Neural progenitor cell (in vitro differentiated cells): ENCODE measurements around the gene PKD1. TPM values are rescaled to one million over a fixed set of nuclear protein-coding genes. Genes with fewer than 3 reads are reported as not detected.

Source experiments
- DNase-seq: peaks from one replicate; pipeline ENCODE4 v3.0.0-alpha.2; 2016; ENCODE audit warnings: low spot score
- H2AFZ ChIP-seq: fragments of 200-600 bp; sonication (generic); replicated peaks from 2 replicates; pipeline ENCODE4 v1.6.1; 2016; ENCODE audit warnings: antibody characterized with exemption
- H3F3A ChIP-seq: fragments of 200-600 bp; sonication (generic); 2 replicates; pipeline ENCODE4 v1.6.1; 2016; ENCODE audit warnings: antibody characterized with exemption, low read depth
- H3K27ac ChIP-seq: fragments of 200-600 bp; sonication (generic); 2 replicates; pipeline ENCODE4 v1.5.1; 2016; ENCODE audit warnings: mild to moderate bottlenecking
- H3K27me3 ChIP-seq: fragments of 200-600 bp; sonication (generic); 2 replicates; pipeline ENCODE4 v1.6.1; 2016; ENCODE audit warnings: mild to moderate bottlenecking, moderate library complexity
- H3K36me3 ChIP-seq: fragments of 200-600 bp; sonication (generic); 2 replicates; pipeline ENCODE4 v1.5.1; 2016
- H3K4me1 ChIP-seq: fragments of 200-600 bp; sonication (generic); 2 replicates; pipeline ENCODE4 v1.6.1; 2016; ENCODE audit warnings: mixed run types
- H3K4me2 ChIP-seq: fragments of 200-600 bp; sonication (generic); 2 replicates; pipeline ENCODE4 v1.6.1; 2016
- H3K4me3 ChIP-seq: fragments of 200-600 bp; sonication (generic); 2 replicates; pipeline ENCODE4 v1.5.1; 2016
- H3K79me2 ChIP-seq: fragments of 200-600 bp; sonication (generic); 2 replicates; pipeline ENCODE4 v1.6.1; 2016; ENCODE audit warnings: low read depth
- H3K9ac ChIP-seq: fragments of 200-600 bp; sonication (generic); 2 replicates; pipeline ENCODE4 v1.6.1; 2016
- H3K9me3 ChIP-seq: fragments of 200-600 bp; sonication (generic); 2 replicates; pipeline ENCODE4 v1.5.1; 2016; ENCODE audit warnings: low read depth
- H4K20me1 ChIP-seq: fragments of 200-600 bp; sonication (generic); 2 replicates; pipeline ENCODE4 v1.6.1; 2016; ENCODE audit warnings: low read depth
- H3K27ac Mint-ChIP-seq: 3 replicates; pipeline ENCODE4 v1.8.0; 2021; ENCODE audit warnings: mixed read lengths
- H3K27me3 Mint-ChIP-seq: 2 replicates; pipeline ENCODE4 v1.8.0; 2022; ENCODE audit warnings: low read depth, mild to moderate bottlenecking, inconsistent platforms, moderate library complexity, mixed read lengths; ENCODE audit not compliant: insufficient read depth
- H3K36me3 Mint-ChIP-seq: 3 replicates; pipeline ENCODE4 v1.8.0; 2021; ENCODE audit warnings: mixed read lengths
- H3K4me1 Mint-ChIP-seq: 3 replicates; pipeline ENCODE4 v1.8.0; 2021; ENCODE audit warnings: mixed read lengths
- H3K4me3 Mint-ChIP-seq: 3 replicates; pipeline ENCODE4 v1.8.0; 2021; ENCODE audit warnings: mild to moderate bottlenecking, moderate library complexity, mixed read lengths
- H3K9me3 Mint-ChIP-seq: 3 replicates; pipeline ENCODE4 v1.8.0; 2020; ENCODE audit warnings: mixed read lengths
- CTCF ChIP-seq: fragments of 200-600 bp; sonication (generic); IDR thresholded peaks from 2 replicates; pipeline ENCODE4 v1.5.1; 2017; ENCODE audit warnings: antibody characterized with exemption, mild to moderate bottlenecking
- EZH2 ChIP-seq: fragments of 200-600 bp; sonication (generic); IDR thresholded peaks from 2 replicates; pipeline ENCODE4 v1.6.1; 2017; ENCODE audit warnings: antibody characterized with exemption, mild to moderate bottlenecking, moderate library complexity
- EZH2phosphoT487 ChIP-seq: fragments of 200-600 bp; sonication (generic); IDR thresholded peaks from 2 replicates; pipeline ENCODE4 v1.6.1; 2017; ENCODE audit warnings: antibody characterized with exemption
- total RNA-seq: library from RNA; depleted of rRNA; stranded (reverse); fragments of >200 nt; gene quantifications from 2 replicates; pipeline ENCODE4 v1.2.3, GENCODE V29; 2015; ENCODE audit warnings: low replicate concordance

Gene PKD1
- total RNA-seq, 1 donor from 2014 or later: 16.9 TPM

GRCh38 chr16:2151188-2152091 lies 15.7 kb upstream of the PKD1 start:
- Histone ChIP-seq H3K4me1 (peaks cover 50% of the 10 kb centered on the region), H3K4me3 (no peak overlapping the region), H3F3A (peaks cover 88% of the 10 kb centered on the region), H3K9ac (no peak overlapping the region), H3K27me3 (peaks cover 16% of the 10 kb centered on the region), H3K27ac (no peak overlapping the region), H3K4me2 (peak overlapping the region; percentile 100), H4K20me1 (peaks cover 91% of the 10 kb centered on the region), H3K79me2 (peaks cover 48% of the 10 kb centered on the region), H3K9me3 (no peaks in the 10 kb centered on the region), H3K36me3 (no peaks in the 10 kb centered on the region), H2AFZ (no peak overlapping the region)
- Mint-ChIP-seq H3K4me3 (peak overlapping the region; percentile 72), H3K9me3 (no peaks in the 10 kb centered on the region), H3K4me1 (peaks cover 49% of the 10 kb centered on the region), H3K27ac (no peak overlapping the region), H3K27me3 (peaks cover 13% of the 10 kb centered on the region), H3K36me3 (peaks cover 7% of the 10 kb centered on the region)
- no peak for DNase-seq
- TF ChIP-seq CTCF (no peak), EZH2phosphoT487 (no peak), EZH2 (no peak)

GRCh38 chr16:2150418-2151187 lies 14.9 kb upstream of the PKD1 start:
- Histone ChIP-seq H3K4me1 (peaks cover 49% of the 10 kb centered on the region), H3K36me3 (no peaks in the 10 kb centered on the region), H4K20me1 (peaks cover 85% of the 10 kb centered on the region), H3K27ac (no peak overlapping the region), H3K27me3 (peaks cover 16% of the 10 kb centered on the region), H2AFZ (no peak overlapping the region), H3K9ac (no peak overlapping the region), H3F3A (peaks cover 90% of the 10 kb centered on the region), H3K9me3 (no peaks in the 10 kb centered on the region), H3K4me2 (peak overlapping the region; percentile 100), H3K79me2 (peaks cover 42% of the 10 kb centered on the region), H3K4me3 (peak overlapping the region; percentile 70)
- TF ChIP-seq CTCF: no peak
- no peak for TF ChIP-seq EZH2phosphoT487
- H3K27me3 Mint-ChIP-seq: peaks cover 13% of the 10 kb centered on the region
- H3K27ac Mint-ChIP-seq: no peak overlapping the region
- H3K4me1 Mint-ChIP-seq: peaks cover 46% of the 10 kb centered on the region
- H3K36me3 Mint-ChIP-seq: peaks cover 4% of the 10 kb centered on the region
- DNase-seq: peak; percentile 44
- H3K9me3 Mint-ChIP-seq: no peaks in the 10 kb centered on the region
- peak overlapping the region; percentile 72 for H3K4me3 Mint-ChIP-seq

GRCh38 chr16:2149630-2150417 lies 14.1 kb upstream of the PKD1 start:
- no peaks in the 10 kb centered on the region for H3K9me3 ChIP-seq
- peaks cover 49% of the 10 kb centered on the region for H3K4me1 ChIP-seq
- peaks cover 82% of the 10 kb centered on the region for H4K20me1 ChIP-seq
- H3K36me3 ChIP-seq: no peaks in the 10 kb centered on the region
- H2AFZ ChIP-seq: no peak overlapping the region
- H3K27me3 Mint-ChIP-seq: peaks cover 13% of the 10 kb centered on the region
- peak overlapping the region; percentile 70 for H3K4me3 ChIP-seq
- H3K4me1 Mint-ChIP-seq: peaks cover 42% of the 10 kb centered on the region
- peak overlapping the region; percentile 71 for H3K4me3 Mint-ChIP-seq
- H3K9me3 Mint-ChIP-seq: no peaks in the 10 kb centered on the region
- no peak overlapping the region for H3K9ac ChIP-seq
- H3K27me3 ChIP-seq: peaks cover 16% of the 10 kb centered on the region
- peaks cover 4% of the 10 kb centered on the region for H3K36me3 Mint-ChIP-seq
- TF ChIP-seq EZH2 (no peak), CTCF (no peak), EZH2phosphoT487 (no peak)
- peaks cover 39% of the 10 kb centered on the region for H3K79me2 ChIP-seq
- H3K4me2 ChIP-seq: peak overlapping the region; percentile 100
- peak; percentile 38 for DNase-seq
- no peak overlapping the region for H3K27ac ChIP-seq
- peaks cover 89% of the 10 kb centered on the region for H3F3A ChIP-seq
- H3K27ac Mint-ChIP-seq: no peak overlapping the region
